ENCODE data around the gene NCKAP5. TPM values are rescaled to one million over a fixed set of nuclear protein-coding genes. Genes with fewer than 3 reads are reported as not detected.

Gene NCKAP5
- total and polyA plus RNA-seq, 2 of the 13 experiments (the other 11 are each of a cell fraction or from before 2014, with no cell fraction given), result 0.01 TPM; not detected in 1

GRCh38 chr2:132736059-132736458 lies 832.2 kb downstream of the NCKAP5 start:
- DNase-seq (ENCODE audit: low spot score) (no peak), ATAC-seq (no peak), FAIRE-seq (no peak)
- Histone ChIP-seq H3K4me3 (replicated peaks in 1 of 3; ENCODE audit: insufficient read depth in 1 of 3, low read depth in 2 of 3, low read length in 3 of 3) (no peak overlapping the region), H3K79me2 (ENCODE audit: insufficient read depth, low read length) (no peaks in the 10 kb centered on the region), H3K4me2 (ENCODE audit: low read depth, low read length) (no peak overlapping the region), H3K9me3 (ENCODE audit: low read length) (peaks cover 74% of the 10 kb centered on the region), H3K36me3 (replicated peaks in 1 of 2; ENCODE audit: control insufficient read depth in 1 of 2, insufficient read depth in 2 of 2, low read length in 2 of 2) (no peaks in the 10 kb centered on the region), H4K20me1 (ENCODE audit: insufficient read depth, low read length) (no peaks in the 10 kb centered on the region), H3K9ac (ENCODE audit: insufficient read depth, low read depth, low read length) (no peak overlapping the region), H3K27me3 (ENCODE audit: control insufficient read depth in 1 of 2, insufficient read depth in 2 of 2, low read length in 2 of 2) (no peaks in the 10 kb centered on the region), H3K4me1 (ENCODE audit: insufficient read depth, low read length) (no peaks in the 10 kb centered on the region), H2AFZ (ENCODE audit: low read length) (no peak overlapping the region), H3K27ac (ENCODE audit: extremely low read length, insufficient read depth, low read length) (no peak overlapping the region)
- POLR2A ChIA-PET, result no interaction called here
- no TSS peak for BruUV-seq (replicated peaks)
- in situ Hi-C loops (cut with HindIII; ENCODE audit: extremely low pct_ligation_motif_present, low pct_unique_long_range_greater_than_20kb) (no loop called here), intact Hi-C loops (cut with micrococcal nuclease; ENCODE audit: unreplicated experiment) (no loop called here)
- WGBS (ENCODE audit: low lambda C conversion rate), result 10% methylated on average over 1 of the region's 1 CpG
- no peak for TF ChIP-seq ZSCAN21 (CRISPR knock-in tag; IDR thresholded peaks at IDR 0.05; ENCODE audit: borderline replicate concordance)
- peak; percentile 47 to 85; a peak in 3 of 4 replicates for TF ChIP-seq MAFK (conservative IDR thresholded peaks at IDR 0.05 in 1 of 2, IDR thresholded peaks at IDR 0.05 in 1 of 2; ENCODE audit: low read length in 2 of 2)
- peak; percentile 64 for TF ChIP-seq MAFF (IDR thresholded peaks at IDR 0.05; ENCODE audit: low read depth, low read length)
- no peak for TF ChIP-seq BRD4 (CRISPR knock-in tag; IDR thresholded peaks at IDR 0.05)
- CTCF ChIA-PET (ENCODE audit: low intra/inter-chr PET ratio, low total read pairs), result no interaction called here

- no peak for ATAC-seq
- H3K79me2 ChIP-seq (ENCODE audit: insufficient read depth, low read length), result no peaks in the 10 kb centered on the region
- no peaks in the 10 kb centered on the region for H4K20me1 ChIP-seq (ENCODE audit: insufficient read depth, low read length)
- intact Hi-C loops (cut with micrococcal nuclease; ENCODE audit: unreplicated experiment) (loop anchor here (5.0 kb wide), 1 partner anchor 797 kb away; no protein-coding TSS in a partner anchor), in situ Hi-C loops (cut with HindIII; ENCODE audit: extremely low pct_ligation_motif_present, low pct_unique_long_range_greater_than_20kb) (no loop called here)
- no peak for FAIRE-seq
- H3K4me3 ChIP-seq (replicated peaks in 1 of 3; ENCODE audit: insufficient read depth in 1 of 3, low read depth in 2 of 3, low read length in 3 of 3), result no peak overlapping the region
- no peak overlapping the region for H3K9ac ChIP-seq (ENCODE audit: insufficient read depth, low read depth, low read length)
- no peaks in the 10 kb centered on the region for H3K27me3 ChIP-seq (ENCODE audit: control insufficient read depth in 1 of 2, insufficient read depth in 2 of 2, low read length in 2 of 2)
- 14% methylated on average over 3 of the region's 3 CpGs for WGBS (ENCODE audit: low lambda C conversion rate)
- TF ChIP-seq KDM5B (CRISPR knock-in tag; IDR thresholded peaks at IDR 0.05; ENCODE audit: borderline replicate concordance) (no peak), GMEB2 (CRISPR knock-in tag; IDR thresholded peaks at IDR 0.05; ENCODE audit: low read depth) (no peak), KDM4B (CRISPR knock-in tag; IDR thresholded peaks at IDR 0.05) (no peak), ZNF768 (CRISPR knock-in tag; IDR thresholded peaks at IDR 0.05) (no peak), NCOA2 (CRISPR knock-in tag; IDR thresholded peaks at IDR 0.05) (no peak), ZNF777 (CRISPR knock-in tag; IDR thresholded peaks at IDR 0.05) (no peak), ZGPAT (CRISPR knock-in tag; IDR thresholded peaks at IDR 0.05) (no peak), PAF1 (CRISPR knock-in tag; IDR thresholded peaks at IDR 0.05) (no peak), ZNF879 (CRISPR knock-in tag; IDR thresholded peaks at IDR 0.05) (no peak), KMT2B (CRISPR knock-in tag; IDR thresholded peaks at IDR 0.05) (no peak), ZFP41 (CRISPR knock-in tag; IDR thresholded peaks at IDR 0.05; ENCODE audit: borderline replicate concordance) (no peak), ZKSCAN8 (CRISPR knock-in tag; IDR thresholded peaks at IDR 0.05; ENCODE audit: borderline replicate concordance) (no peak)
- H3K4me2 ChIP-seq (ENCODE audit: low read depth, low read length), result no peak overlapping the region
- H3K36me3 ChIP-seq (replicated peaks in 1 of 2; ENCODE audit: control insufficient read depth in 1 of 2, insufficient read depth in 2 of 2, low read length in 2 of 2), result no peaks in the 10 kb centered on the region
- H3K27ac ChIP-seq (ENCODE audit: extremely low read length, insufficient read depth, low read length), result no peak overlapping the region
- DNase-seq (ENCODE audit: low spot score), result no peak
- POLR2A ChIA-PET, result no interaction called here
- no TSS peak for BruUV-seq (replicated peaks)
- CTCF ChIA-PET (ENCODE audit: low intra/inter-chr PET ratio, low total read pairs), result no interaction called here
- H3K4me1 ChIP-seq (ENCODE audit: insufficient read depth, low read length), result no peaks in the 10 kb centered on the region
- H2AFZ ChIP-seq (ENCODE audit: low read length), result no peak overlapping the region
- peaks cover 63% of the 10 kb centered on the region for H3K9me3 ChIP-seq (ENCODE audit: low read length)
These were observed 833.3 kb downstream of the NCKAP5 start for GRCh38 chr2:132734961-132735360.

Measured in HepG2 (cell line).